GM12801 (cell line): ENCODE results near the gene LIPC.

ENCODE experiments used
- CTCF ChIP-seq: IDR thresholded peaks from one replicate; pipeline ENCODE4 v1.5.1; 2011; ENCODE audit warnings: control low read depth; ENCODE audit not compliant: insufficient read length; ENCODE audit errors: extremely low read depth

Gene LIPC

GRCh38 chr15:58541410-58542087 is 109.8 kb downstream of the LIPC start:
- TF ChIP-seq CTCF: no peak

- no peak for TF ChIP-seq CTCF
Observed at GRCh38 chr15:58543664-58544335, 112.0 kb downstream of the LIPC start.

GRCh38 chr15:58544756-58545155 is 113.0 kb downstream of the LIPC start:
- TF ChIP-seq CTCF: no peak

GRCh38 chr15:58545307-58546065 is 113.7 kb downstream of the LIPC start:
- TF ChIP-seq CTCF: no peak

- TF ChIP-seq CTCF: no peak
Observed at GRCh38 chr15:58546066-58546591, 114.3 kb downstream of the LIPC start.

- no peak for TF ChIP-seq CTCF
Observed at GRCh38 chr15:58546635-58547627, 115.1 kb downstream of the LIPC start.
